ENCODE results near the gene TRPM2. TPM values are rescaled to one million over a fixed set of nuclear protein-coding genes. Genes with fewer than 3 reads are reported as not detected.

Gene TRPM2
- total and polyA plus RNA-seq, 3 experiments from 2014 or later, result 1.9 to 2.6 (median 2.4) TPM

DNA sequence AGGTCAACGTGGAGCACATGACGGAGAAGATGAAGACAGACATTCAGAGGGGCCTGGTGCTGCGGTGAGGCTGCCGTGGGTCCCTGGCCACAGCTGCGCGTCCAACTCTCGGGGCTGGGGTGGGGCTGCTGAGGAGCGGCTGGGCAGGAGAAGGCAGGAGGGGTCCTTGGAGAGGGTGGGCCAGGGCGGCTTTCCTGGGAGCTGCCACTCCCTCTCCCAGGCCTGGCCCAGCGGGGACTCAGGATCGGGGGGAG lies 28.6 kb upstream of the TRPM2 start:
- no peak overlapping the region for H3K4me3 ChIP-seq (ENCODE audit: low read length)
- Mint-ChIP-seq H3K4me1 (no peaks in the 10 kb centered on the region), H3K27ac (no peak overlapping the region), H3K4me3 (no peak overlapping the region), H3K36me3 (peaks cover 0 to 47% (median 0%) of the 10 kb centered on the region in 3 donors), H3K27me3 (no peaks in the 10 kb centered on the region), H3K9me3 (no peaks in the 10 kb centered on the region)
- no peaks in the 10 kb centered on the region for H3K4me1 ChIP-seq (ENCODE audit: insufficient read depth, low read length)
- H3K9me3 ChIP-seq (ENCODE audit: low read length), result no peaks in the 10 kb centered on the region
- CTCF ChIA-PET, result no interaction called here
- no peaks in the 10 kb centered on the region for H3K36me3 ChIP-seq (ENCODE audit: insufficient read depth, low read length)
- H3K27me3 ChIP-seq (ENCODE audit: insufficient read depth, low read length, poor library complexity, severe bottlenecking), result no peaks in the 10 kb centered on the region
- POLR2A ChIA-PET, result no interaction called here
- H3K27ac ChIP-seq (ENCODE audit: low read depth, low read length), result no peak overlapping the region
- DNase-seq, result peak in 1 of 5 donors; percentile 45

DNA sequence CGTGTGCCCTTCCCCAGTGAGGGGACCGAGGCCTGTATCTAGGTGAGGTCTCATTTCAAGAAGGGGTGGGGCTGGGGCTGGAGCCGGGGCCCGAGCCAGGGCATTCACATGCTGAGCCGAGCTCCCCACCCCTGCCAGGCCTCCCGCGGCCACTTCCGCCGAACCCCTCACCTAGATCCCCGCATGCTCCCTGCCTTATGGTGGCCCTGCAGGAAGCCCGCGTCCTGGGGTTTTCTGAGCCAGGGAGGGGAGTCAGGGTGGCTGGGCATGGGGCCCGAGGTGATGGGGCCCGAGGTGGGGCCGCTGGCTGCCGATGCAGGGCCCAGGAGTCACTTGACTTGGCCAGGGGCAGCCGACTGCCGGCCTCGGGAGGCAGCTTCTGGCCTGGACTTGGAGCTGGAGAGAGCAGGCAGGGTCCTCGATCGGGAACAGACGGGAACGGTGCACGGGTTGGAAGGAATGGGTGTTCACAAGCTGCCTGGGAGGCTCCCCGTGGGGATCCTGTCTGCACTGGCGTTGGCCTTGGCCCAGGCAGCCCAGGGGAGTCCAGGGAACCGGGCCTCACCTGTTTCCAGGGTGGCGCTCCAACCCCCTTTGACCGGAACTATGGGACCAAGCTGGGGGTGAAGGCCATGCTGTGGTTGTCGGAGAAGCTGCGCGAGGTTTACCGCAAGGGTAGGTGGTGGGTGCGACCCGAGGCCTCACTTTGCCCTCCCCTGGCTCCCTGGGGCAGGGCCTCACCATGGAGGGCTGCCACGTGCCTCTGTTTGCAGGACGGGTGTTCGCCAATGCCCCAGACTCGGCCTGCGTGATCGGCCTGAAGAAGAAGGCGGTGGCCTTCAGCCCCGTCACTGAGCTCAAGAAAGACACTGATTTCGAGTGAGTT lies 27.8 kb upstream of the TRPM2 start:
- Histone ChIP-seq H3K27ac (ENCODE audit: low read depth, low read length) (no peak overlapping the region), H3K27me3 (ENCODE audit: insufficient read depth, low read length, poor library complexity, severe bottlenecking) (no peaks in the 10 kb centered on the region), H3K36me3 (ENCODE audit: insufficient read depth, low read length) (no peaks in the 10 kb centered on the region), H3K9me3 (ENCODE audit: low read length) (no peaks in the 10 kb centered on the region), H3K4me3 (ENCODE audit: low read length) (no peak overlapping the region), H3K4me1 (ENCODE audit: insufficient read depth, low read length) (no peaks in the 10 kb centered on the region)
- peaks cover 0 to 43% (median 0%) of the 10 kb centered on the region in 3 donors for H3K36me3 Mint-ChIP-seq
- no peaks in the 10 kb centered on the region for H3K27me3 Mint-ChIP-seq
- no peak overlapping the region for H3K4me3 Mint-ChIP-seq
- no peaks in the 10 kb centered on the region for H3K4me1 Mint-ChIP-seq
- H3K27ac Mint-ChIP-seq, result no peak overlapping the region
- H3K9me3 Mint-ChIP-seq, result no peaks in the 10 kb centered on the region
- no peak for DNase-seq
- POLR2A ChIA-PET, result no interaction called here
- CTCF ChIA-PET, result no interaction called here

GRCh38 chr21:44326272-44326647 lies 27.2 kb upstream of the TRPM2 start:
- H3K4me3 Mint-ChIP-seq, result no peak overlapping the region
- no peaks in the 10 kb centered on the region for H3K4me1 Mint-ChIP-seq
- Histone ChIP-seq H3K4me3 (ENCODE audit: low read length) (no peak overlapping the region), H3K36me3 (ENCODE audit: insufficient read depth, low read length) (no peaks in the 10 kb centered on the region), H3K4me1 (ENCODE audit: insufficient read depth, low read length) (no peaks in the 10 kb centered on the region), H3K27ac (ENCODE audit: low read depth, low read length) (no peak overlapping the region), H3K27me3 (ENCODE audit: insufficient read depth, low read length, poor library complexity, severe bottlenecking) (no peaks in the 10 kb centered on the region), H3K9me3 (ENCODE audit: low read length) (no peaks in the 10 kb centered on the region)
- H3K27ac Mint-ChIP-seq, result no peak overlapping the region
- no peak for DNase-seq
- no peaks in the 10 kb centered on the region for H3K9me3 Mint-ChIP-seq
- ChIA-PET POLR2A (no interaction called here), CTCF (no interaction called here)
- H3K36me3 Mint-ChIP-seq, result peaks cover 0 to 42% (median 0%) of the 10 kb centered on the region in 3 donors
- H3K27me3 Mint-ChIP-seq, result no peaks in the 10 kb centered on the region

DNA sequence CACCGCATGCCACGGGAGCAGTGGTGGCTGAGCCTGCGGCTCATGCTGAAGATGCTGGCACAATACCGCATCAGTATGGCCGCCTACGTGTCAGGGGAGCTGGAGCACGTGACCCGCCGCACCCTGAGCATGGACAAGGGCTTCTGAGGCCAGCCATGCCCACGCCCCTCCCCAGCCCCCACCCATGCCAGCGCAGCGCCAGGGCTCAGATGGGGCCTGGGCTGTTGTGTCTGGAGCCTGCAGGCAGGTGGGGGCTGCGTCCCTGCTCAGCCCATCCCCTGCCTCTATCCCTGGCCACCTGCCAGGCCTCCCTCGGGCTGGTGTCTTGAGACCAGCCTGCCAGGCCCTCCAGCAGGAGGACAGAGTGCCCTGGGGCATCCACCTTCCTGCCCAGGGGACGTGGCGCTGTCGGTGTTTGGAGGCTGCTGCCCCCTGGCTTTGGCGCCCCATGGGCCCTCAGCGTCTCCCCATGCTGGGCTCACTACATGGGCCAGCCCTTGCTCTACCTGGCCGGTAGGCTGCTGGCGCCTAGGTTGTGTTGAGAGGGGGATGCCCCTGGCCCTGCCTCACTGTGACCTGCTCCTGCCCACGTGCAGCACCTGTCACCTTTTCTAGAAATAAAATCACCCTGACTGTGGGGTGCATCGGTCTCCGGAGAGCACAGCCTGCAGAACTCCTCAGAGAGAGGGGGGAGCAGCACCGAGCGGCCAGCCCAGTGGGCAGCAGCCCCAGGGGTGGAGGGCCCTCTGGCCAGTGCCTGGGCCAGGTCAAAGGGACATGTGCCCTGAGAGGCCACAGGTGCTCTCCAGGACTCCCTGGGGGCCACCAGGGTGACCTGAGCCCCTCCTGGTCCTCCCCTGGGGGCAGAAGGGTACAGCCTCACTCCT lies 26.5 kb upstream of the TRPM2 start:
- Mint-ChIP-seq H3K27me3 (no peaks in the 10 kb centered on the region), H3K9me3 (no peaks in the 10 kb centered on the region), H3K4me3 (no peak overlapping the region), H3K27ac (peak overlapping the region in 1 of 8 donors; percentile 21), H3K36me3 (peaks cover 0 to 42% (median 0%) of the 10 kb centered on the region in 3 donors), H3K4me1 (no peaks in the 10 kb centered on the region)
- Histone ChIP-seq H3K9me3 (ENCODE audit: low read length) (no peaks in the 10 kb centered on the region), H3K27ac (ENCODE audit: low read depth, low read length) (no peak overlapping the region), H3K4me1 (ENCODE audit: insufficient read depth, low read length) (no peaks in the 10 kb centered on the region), H3K36me3 (ENCODE audit: insufficient read depth, low read length) (no peaks in the 10 kb centered on the region), H3K4me3 (ENCODE audit: low read length) (no peak overlapping the region), H3K27me3 (ENCODE audit: insufficient read depth, low read length, poor library complexity, severe bottlenecking) (no peaks in the 10 kb centered on the region)
- POLR2A ChIA-PET, result no interaction called here
- DNase-seq, result no peak
- CTCF ChIA-PET, result no interaction called here

DNA sequence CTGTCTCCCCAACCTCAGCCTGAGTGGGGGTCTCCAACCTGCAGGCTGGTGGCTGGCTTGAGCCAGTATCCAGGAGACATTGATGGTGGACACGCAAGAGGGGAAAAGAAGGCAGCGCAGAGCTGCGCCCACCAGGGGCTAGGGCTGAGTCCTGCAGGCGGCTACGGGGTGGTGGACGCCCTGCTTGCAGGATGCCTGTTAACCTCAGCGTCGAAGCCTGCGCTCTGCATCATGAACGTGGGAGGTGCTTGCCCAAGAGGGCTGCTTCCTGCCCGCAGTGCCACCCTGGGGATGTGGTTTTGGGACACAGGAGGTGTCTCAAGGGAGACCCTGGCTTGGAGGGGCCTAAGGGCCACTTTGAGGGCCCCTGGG lies 25.8 kb upstream of the TRPM2 start:
- POLR2A ChIA-PET, result no interaction called here
- Mint-ChIP-seq H3K27ac (peak overlapping the region in 1 of 8 donors; percentile 35), H3K9me3 (no peaks in the 10 kb centered on the region), H3K27me3 (no peaks in the 10 kb centered on the region), H3K4me1 (no peaks in the 10 kb centered on the region), H3K36me3 (peaks cover 0 to 44% (median 0%) of the 10 kb centered on the region in 3 donors), H3K4me3 (no peak overlapping the region)
- H3K36me3 ChIP-seq (ENCODE audit: insufficient read depth, low read length), result no peaks in the 10 kb centered on the region
- no peak overlapping the region for H3K4me3 ChIP-seq (ENCODE audit: low read length)
- no peak for DNase-seq
- H3K9me3 ChIP-seq (ENCODE audit: low read length), result no peaks in the 10 kb centered on the region
- no peaks in the 10 kb centered on the region for H3K27me3 ChIP-seq (ENCODE audit: insufficient read depth, low read length, poor library complexity, severe bottlenecking)
- H3K27ac ChIP-seq (ENCODE audit: low read depth, low read length), result no peak overlapping the region
- H3K4me1 ChIP-seq (ENCODE audit: insufficient read depth, low read length), result no peaks in the 10 kb centered on the region
- CTCF ChIA-PET, result no interaction called here

- ChIA-PET POLR2A (no interaction called here), CTCF (no interaction called here)
- H3K27me3 ChIP-seq (ENCODE audit: insufficient read depth, low read length, poor library complexity, severe bottlenecking), result no peaks in the 10 kb centered on the region
- H3K9me3 Mint-ChIP-seq, result no peaks in the 10 kb centered on the region
- H3K4me1 ChIP-seq (ENCODE audit: insufficient read depth, low read length), result no peaks in the 10 kb centered on the region
- no peak overlapping the region for H3K4me3 ChIP-seq (ENCODE audit: low read length)
- H3K9me3 ChIP-seq (ENCODE audit: low read length), result no peaks in the 10 kb centered on the region
- no peak for DNase-seq
- H3K27me3 Mint-ChIP-seq, result no peaks in the 10 kb centered on the region
- peak overlapping the region in 3 of 8 donors; percentile 1 to 35 (median 27) for H3K27ac Mint-ChIP-seq
- H3K4me1 Mint-ChIP-seq, result no peaks in the 10 kb centered on the region
- no peak overlapping the region for H3K4me3 Mint-ChIP-seq
- H3K36me3 ChIP-seq (ENCODE audit: insufficient read depth, low read length), result no peaks in the 10 kb centered on the region
- no peak overlapping the region for H3K27ac ChIP-seq (ENCODE audit: low read depth, low read length)
- H3K36me3 Mint-ChIP-seq, result peaks cover 0 to 41% (median 0%) of the 10 kb centered on the region in 3 donors
These were observed 25.1 kb upstream of the TRPM2 start for GRCh38 chr21:44328242-44328895.

- H3K27ac ChIP-seq (ENCODE audit: low read depth, low read length), result no peak overlapping the region
- peak overlapping the region in 3 of 8 donors; percentile 33 to 75 (median 63) for H3K27ac Mint-ChIP-seq
- ChIA-PET POLR2A (no interaction called here), CTCF (no interaction called here)
- no peak for DNase-seq
- peaks cover 0 to 34% (median 0%) of the 10 kb centered on the region in 3 donors for H3K36me3 Mint-ChIP-seq
- no peaks in the 10 kb centered on the region for H3K36me3 ChIP-seq (ENCODE audit: insufficient read depth, low read length)
- H3K27me3 ChIP-seq (ENCODE audit: insufficient read depth, low read length, poor library complexity, severe bottlenecking), result no peaks in the 10 kb centered on the region
- H3K4me1 Mint-ChIP-seq, result no peaks in the 10 kb centered on the region
- no peaks in the 10 kb centered on the region for H3K9me3 ChIP-seq (ENCODE audit: low read length)
- H3K4me1 ChIP-seq (ENCODE audit: insufficient read depth, low read length), result no peaks in the 10 kb centered on the region
- H3K4me3 ChIP-seq (ENCODE audit: low read length), result no peak overlapping the region
- H3K27me3 Mint-ChIP-seq, result no peaks in the 10 kb centered on the region
- H3K9me3 Mint-ChIP-seq, result no peaks in the 10 kb centered on the region
- no peak overlapping the region for H3K4me3 Mint-ChIP-seq
These were observed 24.1 kb upstream of the TRPM2 start for GRCh38 chr21:44329086-44329889.

Measured in CD8-positive, alpha-beta memory T cell (primary cell).